Thyroid gland (tissue), 4 donors: ENCODE results near the gene CACUL1. TPM values are rescaled to one million over a fixed set of nuclear protein-coding genes. Genes with fewer than 3 reads are reported as not detected.

Source experiments
- DNase-seq, 2 donors: peaks; one replicate each; pipeline ENCODE4 v3.0.0-alpha.2; 2019
- H3K27ac ChIP-seq, 3 donors: fragments of 200-600 bp; sonication (generic); 1 replicate in 2 of 3; 2 replicates in 1 of 3; pipeline ENCODE4 v1.5.1; 2016 to 2019; ENCODE audit warnings: mild to moderate bottlenecking in 1 of 3, moderate library complexity in 1 of 3
- H3K27me3 ChIP-seq: fragments of 200-600 bp; sonication (generic); one replicate; pipeline ENCODE4 v1.5.1; 2019
- H3K36me3 ChIP-seq, 2 donors: fragments of 200-600 bp; sonication (generic); one replicate each; pipeline ENCODE4 v1.5.1; 2016 to 2019
- H3K4me1 ChIP-seq, 2 donors: fragments of 200-600 bp; sonication (generic); one replicate each; pipeline ENCODE4 v1.5.1; 2017 to 2019
- H3K4me3 ChIP-seq, 3 donors: fragments of 200-600 bp; sonication (generic); replicated peaks in 1 of 3; 1 replicate in 2 of 3; 2 replicates in 1 of 3; pipeline ENCODE4 v1.5.1; 2016; ENCODE audit warnings: mild to moderate bottlenecking in 1 of 3
- H3K9me3 ChIP-seq: fragments of 200-600 bp; sonication (generic); one replicate; pipeline ENCODE4 v1.5.1; 2017
- CTCF ChIP-seq, 6 experiments: fragments of 200-600 bp in 3 of 6; fragments of 450-650 bp in 3 of 6; sonication (generic) in 3 of 6; IDR thresholded peaks; one replicate each; pipeline ENCODE4 v1.5.1; 2016 to 2019; ENCODE audit warnings: antibody characterized with exemption in 6 of 6, mild to moderate bottlenecking in 2 of 6, inconsistent platforms in 1 of 6, moderate library complexity in 1 of 6
- POLR2A ChIP-seq, 2 donors: fragments of 450-650 bp; IDR thresholded peaks; one replicate each; pipeline ENCODE4 v1.6.1; 2017; ENCODE audit warnings: antibody characterized with exemption in 2 of 2, mild to moderate bottlenecking in 2 of 2, moderate library complexity in 1 of 2
- WGBS, 2 donors: methylation state at CpG; one replicate each; pipeline ENCODE4 v1.1.5; 2017; 5-methylcytosine and 5-hydroxymethylcytosine counted together
- intact Hi-C: fragments of 100-400 bp; cut with DNase I; formaldehyde crosslinking; loops from one replicate; pipeline ENCODE4 v1.15.1; 2023
- total RNA-seq, 4 donors: library from RNA; depleted of rRNA; stranded (reverse); fragments of >200 nt; gene quantifications; one replicate each; pipeline ENCODE4 v1.2.3, GENCODE V29; 2016

The CACUL1 gene
- total RNA-seq, 4 donors from 2014 or later: 23.0 to 36.8 (median 31.5) TPM

- Histone ChIP-seq H3K27me3 (no peaks in the 10 kb centered on the region), H3K27ac (no peak overlapping the region), H3K9me3 (no peaks in the 10 kb centered on the region), H3K4me3 (no peak overlapping the region), H3K4me1 (peaks cover 10 to 12% of the 10 kb centered on the region in 2 donors), H3K36me3 (no peaks in the 10 kb centered on the region)
- DNase-seq: no peak
- TF ChIP-seq POLR2A (IDR thresholded peaks at IDR 0.05) (no peak), CTCF (IDR thresholded peaks at IDR 0.05) (no peak)
- intact Hi-C loops: no loop called here
- 85 to 88% methylated on average over 4 of the region's 4 CpGs for WGBS, 2 donors
Measured at GRCh38 chr10:118667732-118668131, 87.0 kb downstream of the CACUL1 start.

GRCh38 chr10:118666350-118666749 lies 88.4 kb downstream of the CACUL1 start:
- no peak for DNase-seq
- H3K27me3 ChIP-seq: no peaks in the 10 kb centered on the region
- no peaks in the 10 kb centered on the region for H3K9me3 ChIP-seq
- no peak overlapping the region for H3K27ac ChIP-seq
- 85 to 95% methylated on average over 2 to 4 of the region's 4 CpGs for WGBS, 2 donors
- H3K4me3 ChIP-seq: no peak overlapping the region
- TF ChIP-seq POLR2A (IDR thresholded peaks at IDR 0.05) (no peak), CTCF (IDR thresholded peaks at IDR 0.05) (no peak)
- H3K36me3 ChIP-seq: no peaks in the 10 kb centered on the region
- peaks cover 10 to 12% of the 10 kb centered on the region in 2 donors for H3K4me1 ChIP-seq
- intact Hi-C loops: no loop called here

- Histone ChIP-seq H3K27me3 (no peaks in the 10 kb centered on the region), H3K36me3 (no peaks in the 10 kb centered on the region), H3K9me3 (no peaks in the 10 kb centered on the region), H3K4me1 (peaks cover 2 to 5% of the 10 kb centered on the region in 2 donors), H3K27ac (no peak overlapping the region), H3K4me3 (no peak overlapping the region)
- TF ChIP-seq POLR2A (IDR thresholded peaks at IDR 0.05) (no peak), CTCF (IDR thresholded peaks at IDR 0.05) (no peak)
- 34 to 59% methylated on average over 6 of the region's 6 CpGs for WGBS, 2 donors
- no peak for DNase-seq
- intact Hi-C loops: no loop called here
Measured at GRCh38 chr10:118664321-118664720, 90.4 kb downstream of the CACUL1 start.

GRCh38 chr10:118663176-118663575 lies 91.6 kb downstream of the CACUL1 start:
- no peak overlapping the region for H3K27ac ChIP-seq
- TF ChIP-seq POLR2A (IDR thresholded peaks at IDR 0.05) (no peak), CTCF (IDR thresholded peaks at IDR 0.05) (no peak)
- H3K27me3 ChIP-seq: no peaks in the 10 kb centered on the region
- DNase-seq: no peak
- intact Hi-C loops: no loop called here
- H3K4me1 ChIP-seq: no peaks in the 10 kb centered on the region
- H3K4me3 ChIP-seq: no peak overlapping the region
- H3K36me3 ChIP-seq: no peaks in the 10 kb centered on the region
- WGBS, 2 donors: 93 to 97% methylated on average over 3 of the region's 3 CpGs
- no peaks in the 10 kb centered on the region for H3K9me3 ChIP-seq

GRCh38 chr10:118662228-118663035 lies 92.3 kb downstream of the CACUL1 start:
- intact Hi-C loops: no loop called here
- Histone ChIP-seq H3K4me3 (no peak overlapping the region), H3K27me3 (no peaks in the 10 kb centered on the region), H3K4me1 (no peaks in the 10 kb centered on the region), H3K36me3 (no peaks in the 10 kb centered on the region), H3K9me3 (no peaks in the 10 kb centered on the region), H3K27ac (no peak overlapping the region)
- no peak for DNase-seq
- no peak for TF ChIP-seq CTCF (IDR thresholded peaks at IDR 0.05)
- TF ChIP-seq POLR2A (IDR thresholded peaks at IDR 0.05): no peak
- WGBS, 2 donors: 77 to 82% methylated on average over 3 to 4 of the region's 4 CpGs
